KMS-11 (cell line): ENCODE data around the gene XKRX.

ENCODE experiments used
- H2AFZ ChIP-seq: fragments of 200-600 bp; sonication (generic); 2 replicates; pipeline ENCODE4 v1.6.1; 2016; ENCODE audit warnings: antibody characterized with exemption, mixed run types, low read depth
- H3K27ac ChIP-seq: fragments of 200-600 bp; sonication (generic); 2 replicates; pipeline ENCODE4 v1.6.1; 2016; ENCODE audit warnings: mild to moderate bottlenecking, mixed run types
- H3K27me3 ChIP-seq: fragments of 200-600 bp; sonication (generic); 2 replicates; pipeline ENCODE4 v1.6.1; 2017; ENCODE audit warnings: mild to moderate bottlenecking, low read depth, mixed run types, moderate library complexity; ENCODE audit not compliant: insufficient read depth
- H3K36me3 ChIP-seq: fragments of 200-600 bp; sonication (generic); 2 replicates; pipeline ENCODE4 v1.6.1; 2017; ENCODE audit warnings: mild to moderate bottlenecking, mixed run types; ENCODE audit not compliant: insufficient read depth
- H3K4me1 ChIP-seq: fragments of 200-600 bp; sonication (generic); 2 replicates; pipeline ENCODE4 v1.6.1; 2016; ENCODE audit warnings: mild to moderate bottlenecking, low read depth, mixed run types; ENCODE audit not compliant: poor library complexity, severe bottlenecking
- H3K4me2 ChIP-seq: fragments of 200-600 bp; sonication (generic); 2 replicates; pipeline ENCODE4 v1.7.0; 2016; ENCODE audit warnings: mild to moderate bottlenecking, mixed run types
- H3K4me3 ChIP-seq: fragments of 200-600 bp; sonication (generic); IDR thresholded peaks from 2 replicates; pipeline ENCODE4 v1.6.1; 2017; ENCODE audit warnings: low read depth, low read length, mixed read lengths; ENCODE audit not compliant: insufficient read depth
- H3K79me2 ChIP-seq: fragments of 200-600 bp; sonication (generic); 2 replicates; pipeline ENCODE4 v1.6.1; 2016; ENCODE audit warnings: low read depth, mixed run types; ENCODE audit not compliant: insufficient read depth
- H3K9ac ChIP-seq: fragments of 200-600 bp; sonication (generic); 2 replicates; pipeline ENCODE4 v1.6.1; 2016; ENCODE audit warnings: mild to moderate bottlenecking, mixed run types
- H4K20me1 ChIP-seq: fragments of 200-600 bp; sonication (generic); 2 replicates; pipeline ENCODE4 v1.6.1; 2016; ENCODE audit warnings: mild to moderate bottlenecking, mixed run types; ENCODE audit not compliant: insufficient read depth
- CTCF ChIP-seq: fragments of 200-600 bp; sonication (generic); conservative IDR thresholded peaks from 2 replicates; pipeline ENCODE4 v1.6.1; 2017; ENCODE audit warnings: low read depth, mild to moderate bottlenecking, antibody characterized with exemption, low read length, moderate library complexity, mixed read lengths

Gene XKRX

GRCh38 chrX:100928660-100929613 lies at the start of gene XKRX:
TSS of gene XKRX (minus strand) at chrX:100928917. CDS start at chrX:100928304, 613 bp downstream.
- H4K20me1 ChIP-seq: no peaks in the 10 kb centered on the region
- H3K9ac ChIP-seq: no peak within 1 kb of the TSS; the same call in 1 of the 2 replicates
- H2AFZ ChIP-seq: peak within 1 kb of the TSS; percentile 78
- H3K79me2 ChIP-seq: no peaks in the 10 kb centered on the region
- peaks cover 6% of the 10 kb centered on the region for H3K4me1 ChIP-seq
- TF ChIP-seq CTCF: no peak
- H3K27me3 ChIP-seq: no peaks in the 10 kb centered on the region
- H3K4me2 ChIP-seq: peak within 1 kb of the TSS; percentile 87
- no peak within 1 kb of the TSS for H3K27ac ChIP-seq
- no peak within 1 kb of the TSS for H3K4me3 ChIP-seq
- no peaks in the 10 kb centered on the region for H3K36me3 ChIP-seq

GRCh38 chrX:100976211-100976610 lies 47.5 kb upstream of the XKRX start:
- Histone ChIP-seq H3K9ac (no peak overlapping the region), H3K36me3 (no peaks in the 10 kb centered on the region), H3K4me2 (no peak overlapping the region), H3K27ac (no peak overlapping the region), H3K4me3 (no peak overlapping the region), H4K20me1 (no peaks in the 10 kb centered on the region), H3K79me2 (no peaks in the 10 kb centered on the region), H3K27me3 (no peaks in the 10 kb centered on the region), H2AFZ (no peak overlapping the region), H3K4me1 (no peaks in the 10 kb centered on the region)
- no peak for TF ChIP-seq CTCF

- no peak for TF ChIP-seq CTCF
- Histone ChIP-seq H2AFZ (no peak overlapping the region), H3K79me2 (no peaks in the 10 kb centered on the region), H3K27ac (no peak overlapping the region), H3K4me2 (no peak overlapping the region), H3K36me3 (no peaks in the 10 kb centered on the region), H3K27me3 (no peaks in the 10 kb centered on the region), H3K9ac (no peak overlapping the region), H3K4me1 (no peaks in the 10 kb centered on the region), H3K4me3 (no peak overlapping the region), H4K20me1 (no peaks in the 10 kb centered on the region)
These were observed 46.5 kb upstream of the XKRX start for GRCh38 chrX:100975212-100975611.

- TF ChIP-seq CTCF: no peak
- Histone ChIP-seq H3K9ac (no peak overlapping the region), H3K4me2 (no peak overlapping the region), H2AFZ (no peak overlapping the region), H3K79me2 (no peaks in the 10 kb centered on the region), H3K36me3 (no peaks in the 10 kb centered on the region), H3K4me3 (no peak overlapping the region), H4K20me1 (no peaks in the 10 kb centered on the region), H3K27ac (no peak overlapping the region), H3K4me1 (no peaks in the 10 kb centered on the region), H3K27me3 (no peaks in the 10 kb centered on the region)
These were observed 44.7 kb upstream of the XKRX start for GRCh38 chrX:100973411-100973810.
